Spleen (tissue), 11 donors: Measurements from ENCODE around the gene CYP17A1. TPM values are rescaled to one million over a fixed set of nuclear protein-coding genes. Genes with fewer than 3 reads are reported as not detected.

Experiments
- DNase-seq: peaks from one replicate; pipeline ENCODE4 v3.0.0-alpha.2; 2020
- H3K27ac ChIP-seq, 8 donors: fragments of 200-600 bp; sonication (generic) in 7 of 8; 1 replicate in 4 of 8; 2 replicates in 4 of 8; pipeline versions ENCODE4 v1.5.0 to v1.8.0; 2016 to 2021; ENCODE audit warnings: inconsistent platforms in 4 of 8, mild to moderate bottlenecking in 4 of 8, moderate library complexity in 1 of 8
- H3K27me3 ChIP-seq, 7 donors: fragments of 200-600 bp; sonication (generic) in 6 of 7; replicated peaks in 1 of 7; 1 replicate in 4 of 7; 2 replicates in 3 of 7; pipeline versions ENCODE4 v1.5.0 to v1.8.0; 2016 to 2021; ENCODE audit warnings: inconsistent platforms in 3 of 7, mild to moderate bottlenecking in 1 of 7
- H3K36me3 ChIP-seq, 6 donors: fragments of 200-600 bp; sonication (generic) in 5 of 6; 1 replicate in 4 of 6; 2 replicates in 2 of 6; pipeline versions ENCODE4 v1.5.0 to v1.8.0; 2016 to 2021; ENCODE audit warnings: inconsistent platforms in 2 of 6
- H3K4me1 ChIP-seq, 6 donors: fragments of 200-600 bp; sonication (generic) in 5 of 6; 1 replicate in 3 of 6; 2 replicates in 3 of 6; pipeline versions ENCODE4 v1.5.0 to v1.8.0; 2016 to 2021; ENCODE audit warnings: inconsistent platforms in 3 of 6
- H3K4me3 ChIP-seq, 8 donors: fragments of 200-600 bp; sonication (generic) in 7 of 8; 1 replicate in 4 of 8; 2 replicates in 4 of 8; pipeline versions ENCODE4 v1.5.0 to v1.8.0; 2016 to 2021; ENCODE audit warnings: inconsistent platforms in 4 of 8, mild to moderate bottlenecking in 4 of 8, moderate library complexity in 2 of 8
- H3K9me3 ChIP-seq, 8 donors: fragments of 200-600 bp; sonication (generic) in 7 of 8; 1 replicate in 4 of 8; 2 replicates in 4 of 8; pipeline versions ENCODE4 v1.5.0 to v1.8.0; 2016 to 2021; ENCODE audit warnings: inconsistent platforms in 4 of 8
- CTCF ChIP-seq, 11 experiments: fragments of 200-600 bp in 7 of 11; fragments of 450-650 bp in 4 of 11; sonication (generic) in 4 of 11; IDR thresholded peaks in 8 of 11; conservative IDR thresholded peaks in 3 of 11; 1 replicate in 7 of 11; 2 replicates in 4 of 11; pipeline versions ENCODE4 v1.4.0 to v1.8.0; 2016 to 2021; ENCODE audit warnings: antibody characterized with exemption in 11 of 11, inconsistent platforms in 4 of 11, mild to moderate bottlenecking in 1 of 11
- POLR2A ChIP-seq, 3 donors: fragments of 450-650 bp; IDR thresholded peaks; one replicate each; pipeline ENCODE4 v1.5.1; 2017; ENCODE audit warnings: antibody characterized with exemption in 3 of 3, mild to moderate bottlenecking in 1 of 3
- POLR2AphosphoS5 ChIP-seq, 3 donors: sonication (generic); formaldehyde crosslinking; IDR thresholded peaks; one replicate each; pipeline ENCODE4 v1.5.1; 2017; ENCODE audit warnings: antibody characterized with exemption in 3 of 3
- WGBS, 5 donors: extraction: QIAGEN DNeasy Blood & Tissue Kit in 3 of 5; methylation state at CpG; one replicate each; pipeline versions ENCODE4 v1.1.5 to v1.1.7; 2013 to 2018; 5-methylcytosine and 5-hydroxymethylcytosine counted together
- intact Hi-C: fragments of 100-400 bp; cut with DNase I; formaldehyde crosslinking; loops from one replicate; pipeline ENCODE4 v1.15.0; 2023; ENCODE audit warnings: low total_unique reads
- polyA plus RNA-seq, 3 donors: library from polyadenylated mRNA; stranded (reverse); fragments of 200-250 nt; gene quantifications; one replicate each; pipeline ENCODE4 v1.2.1, GENCODE V29; 2013
- total RNA-seq, 7 donors: library from RNA; depleted of rRNA in 3 of 7; stranded (reverse); fragments of >200 nt in 3 of 7; fragmentation: NEBNext Ultra II Directional in 4 of 7; extraction: Animal tissue kit (Norgen Biotek cat#: 25700) in 4 of 7; gene quantifications; one replicate each; pipeline versions ENCODE4 v1.1.0 to v1.2.1, GENCODE V29; 2016 to 2021
- donor health status: healthy with polysubstance abuse.
- donor health status: DM: no; HTN: no; CAD: no; lungs with moderate emphysema.
- donor health status: DM: no; HTN: no; CAD: no.
- donor health status: Bipolar disorder and iron deficiency.
- donor health status: healthy.
- donor health status: DM: no; HTN: no; CAD: no.
- donor health status: DM: yes; HTN: yes; CAD: no.

CYP17A1 gene
- total and polyA plus RNA-seq, 10 donors, result 0.20 to 1.0 (median 0.30) TPM; not detected in 7

- 28 to 56% (median 38%) methylated on average over 6 of the region's 6 CpGs for WGBS, 5 donors
- H3K4me1 ChIP-seq, result peaks cover 8 to 58% (median 28%) of the 10 kb centered on the region in 6 donors
- no peaks in the 10 kb centered on the region for H3K9me3 ChIP-seq
- H3K36me3 ChIP-seq, result peaks cover 0 to 19% (median 11%) of the 10 kb centered on the region in 6 donors
- intact Hi-C loops, result no loop called here
- H3K27ac ChIP-seq, result peak overlapping the region in 7 of 8 donors; percentile 41 to 88 (median 74)
- H3K4me3 ChIP-seq, result no peak overlapping the region
- H3K27me3 ChIP-seq, result no peaks in the 10 kb centered on the region
- TF ChIP-seq POLR2AphosphoS5 (IDR thresholded peaks at IDR 0.05) (peak in 1 of 3 donors; percentile 70), CTCF (IDR thresholded peaks at IDR 0.05 in 8 of 11, conservative IDR thresholded peaks at IDR 0.05 in 3 of 11) (no peak), POLR2A (IDR thresholded peaks at IDR 0.05) (no peak)
- no peak for DNase-seq
These were observed 18.2 kb downstream of the CYP17A1 start for GRCh38 chr10:102819054-102819453.

- peaks cover 8 to 77% (median 40%) of the 10 kb centered on the region in 6 donors for H3K4me1 ChIP-seq
- DNase-seq, result no peak
- peak overlapping the region in 7 of 8 donors; percentile 79 to 91 (median 86) for H3K27ac ChIP-seq
- whole genome bisulfite sequencing, 5 donors, result 87 to 99% (median 99%) methylated on average over 3 to 4 of the region's 4 CpGs
- H3K36me3 ChIP-seq, result peaks cover 0 to 37% (median 29%) of the 10 kb centered on the region in 6 donors
- no peaks in the 10 kb centered on the region for H3K9me3 ChIP-seq
- intact Hi-C loops, result no loop called here
- no peak overlapping the region for H3K4me3 ChIP-seq
- TF ChIP-seq POLR2AphosphoS5 (IDR thresholded peaks at IDR 0.05) (no peak), POLR2A (IDR thresholded peaks at IDR 0.05) (no peak), CTCF (IDR thresholded peaks at IDR 0.05 in 8 of 11, conservative IDR thresholded peaks at IDR 0.05 in 3 of 11) (no peak)
- H3K27me3 ChIP-seq, result no peaks in the 10 kb centered on the region
These were observed 20.0 kb downstream of the CYP17A1 start for GRCh38 chr10:102817175-102817574.

- TF ChIP-seq POLR2AphosphoS5 (IDR thresholded peaks at IDR 0.05), result peak in 2 of 3 donors; percentile 37 to 81
- TF ChIP-seq CTCF (IDR thresholded peaks at IDR 0.05 in 8 of 11, conservative IDR thresholded peaks at IDR 0.05 in 3 of 11), result no peak
- no peak for TF ChIP-seq POLR2A (IDR thresholded peaks at IDR 0.05)
- no peaks in the 10 kb centered on the region for H3K9me3 ChIP-seq
- H3K27me3 ChIP-seq, result no peaks in the 10 kb centered on the region
- peaks cover 0 to 49% (median 41%) of the 10 kb centered on the region in 6 donors for H3K36me3 ChIP-seq
- peak overlapping the region; percentile 69 to 91 (median 86) for H3K27ac ChIP-seq
- intact Hi-C loops, result no loop called here
- H3K4me1 ChIP-seq, result peaks cover 8 to 89% (median 48%) of the 10 kb centered on the region in 6 donors
- peak overlapping the region in 1 of 8 donors; percentile 32 for H3K4me3 ChIP-seq
- WGBS, 5 donors, result 46 to 63% (median 54%) methylated on average over 12 of the region's 12 CpGs
- no peak for DNase-seq
These were observed 21.2 kb downstream of the CYP17A1 start for GRCh38 chr10:102815790-102816549.
